Activated naive CD4-positive, alpha-beta T cell treated with anti-CD3 and anti-CD28 coated beads, Interleukin-2, amount 10 ng/mL, durations not matched to agents 7 days and 5 days (primary cell): ENCODE results near the gene EFCAB6.

ENCODE experiments used
- CTCF ChIA-PET: fragments of 350-600 bp; sonication (Branson Sonifier 250); formaldehyde crosslinking; loops from one replicate; lab custom pipeline; 2021; ENCODE audit warnings: antibody characterized with exemption; lab: Charles Lee
- DNase-seq: peaks from one replicate; pipeline ENCODE4 v3.0.0-alpha.2; 2020
- H3K27ac Mint-ChIP-seq: one replicate; pipeline ENCODE4 v1.8.0; 2021; ENCODE audit warnings: mild to moderate bottlenecking, moderate library complexity, mixed read lengths
- H3K27me3 Mint-ChIP-seq: one replicate; pipeline ENCODE4 v1.8.0; 2021; ENCODE audit warnings: mild to moderate bottlenecking, mixed read lengths
- H3K36me3 Mint-ChIP-seq: one replicate; pipeline ENCODE4 v1.8.0; 2021; ENCODE audit warnings: mixed read lengths
- H3K4me1 Mint-ChIP-seq: one replicate; pipeline ENCODE4 v1.8.0; 2021; ENCODE audit warnings: mixed read lengths
- H3K4me3 Mint-ChIP-seq: one replicate; pipeline ENCODE4 v1.8.0; 2021; ENCODE audit warnings: mild to moderate bottlenecking, moderate library complexity, mixed read lengths
- H3K9me3 Mint-ChIP-seq: one replicate; pipeline ENCODE4 v1.8.0; 2021; ENCODE audit warnings: mixed read lengths

EFCAB6 gene

GRCh38 chr22:43840851-43841250 is 28.7 kb upstream of the EFCAB6 start:
- CTCF ChIA-PET = no interaction called here
- peaks cover 6% of the 10 kb centered on the region for H3K27me3 Mint-ChIP-seq
- H3K4me3 Mint-ChIP-seq = no peak overlapping the region
- no peak for DNase-seq
- H3K36me3 Mint-ChIP-seq = no peaks in the 10 kb centered on the region
- no peaks in the 10 kb centered on the region for H3K4me1 Mint-ChIP-seq
- H3K27ac Mint-ChIP-seq = no peak overlapping the region
- no peaks in the 10 kb centered on the region for H3K9me3 Mint-ChIP-seq

GRCh38 chr22:43840431-43840830 is 28.3 kb upstream of the EFCAB6 start:
- Mint-ChIP-seq H3K4me1 (no peaks in the 10 kb centered on the region), H3K36me3 (no peaks in the 10 kb centered on the region), H3K9me3 (no peaks in the 10 kb centered on the region), H3K4me3 (no peak overlapping the region), H3K27ac (no peak overlapping the region), H3K27me3 (peaks cover 10% of the 10 kb centered on the region)
- no peak for DNase-seq
- CTCF ChIA-PET = no interaction called here

- no peak overlapping the region for H3K27ac Mint-ChIP-seq
- H3K4me1 Mint-ChIP-seq = no peaks in the 10 kb centered on the region
- CTCF ChIA-PET = no interaction called here
- peaks cover 17% of the 10 kb centered on the region for H3K27me3 Mint-ChIP-seq
- DNase-seq = no peak
- no peak overlapping the region for H3K4me3 Mint-ChIP-seq
- no peaks in the 10 kb centered on the region for H3K9me3 Mint-ChIP-seq
- H3K36me3 Mint-ChIP-seq = no peaks in the 10 kb centered on the region
Observed at GRCh38 chr22:43839781-43840180, 27.7 kb upstream of the EFCAB6 start.

- H3K4me3 Mint-ChIP-seq = no peak overlapping the region
- H3K36me3 Mint-ChIP-seq = no peaks in the 10 kb centered on the region
Observed at GRCh38 chr22:43838571-43839307, 26.6 kb upstream of the EFCAB6 start.

GRCh38 chr22:43838161-43838560 is 26.1 kb upstream of the EFCAB6 start:
- no peaks in the 10 kb centered on the region for H3K36me3 Mint-ChIP-seq
- no peaks in the 10 kb centered on the region for H3K4me1 Mint-ChIP-seq
- CTCF ChIA-PET = no interaction called here
- peaks cover 26% of the 10 kb centered on the region for H3K27me3 Mint-ChIP-seq
- no peaks in the 10 kb centered on the region for H3K9me3 Mint-ChIP-seq
- H3K27ac Mint-ChIP-seq = no peak overlapping the region
- H3K4me3 Mint-ChIP-seq = no peak overlapping the region
- DNase-seq = no peak

More at GRCh38 chr22:43838571-43839307, 26.6 kb upstream of the EFCAB6 start:
- H3K9me3 Mint-ChIP-seq = no peaks in the 10 kb centered on the region
- no peak for DNase-seq
- no peak overlapping the region for H3K27ac Mint-ChIP-seq
- CTCF ChIA-PET = no interaction called here
- peaks cover 21% of the 10 kb centered on the region for H3K27me3 Mint-ChIP-seq
- H3K4me1 Mint-ChIP-seq = no peaks in the 10 kb centered on the region

GRCh38 chr22:43837666-43838065 is 25.6 kb upstream of the EFCAB6 start:
- H3K27ac Mint-ChIP-seq = no peak overlapping the region
- H3K4me3 Mint-ChIP-seq = no peak overlapping the region

GRCh38 chr22:43835736-43836135 is 23.6 kb upstream of the EFCAB6 start:
- Mint-ChIP-seq H3K27ac (no peak overlapping the region), H3K4me1 (no peaks in the 10 kb centered on the region), H3K9me3 (no peaks in the 10 kb centered on the region), H3K27me3 (peaks cover 32% of the 10 kb centered on the region), H3K4me3 (no peak overlapping the region), H3K36me3 (no peaks in the 10 kb centered on the region)
- DNase-seq = no peak
- CTCF ChIA-PET = no interaction called here

More at GRCh38 chr22:43837666-43838065, 25.6 kb upstream of the EFCAB6 start:
- DNase-seq = no peak
- Mint-ChIP-seq H3K9me3 (no peaks in the 10 kb centered on the region), H3K36me3 (no peaks in the 10 kb centered on the region), H3K27me3 (peaks cover 30% of the 10 kb centered on the region), H3K4me1 (no peaks in the 10 kb centered on the region)
- CTCF ChIA-PET = no interaction called here

- CTCF ChIA-PET = no interaction called here
- Mint-ChIP-seq H3K4me1 (no peaks in the 10 kb centered on the region), H3K27me3 (peaks cover 32% of the 10 kb centered on the region), H3K4me3 (no peak overlapping the region), H3K36me3 (no peaks in the 10 kb centered on the region), H3K9me3 (no peaks in the 10 kb centered on the region), H3K27ac (no peak overlapping the region)
- no peak for DNase-seq
Observed at GRCh38 chr22:43835166-43835565, 23.1 kb upstream of the EFCAB6 start.

GRCh38 chr22:43833286-43834240 is 21.5 kb upstream of the EFCAB6 start:
- Mint-ChIP-seq H3K27me3 (peaks cover 32% of the 10 kb centered on the region), H3K4me3 (no peak overlapping the region), H3K27ac (no peak overlapping the region), H3K4me1 (no peaks in the 10 kb centered on the region), H3K9me3 (no peaks in the 10 kb centered on the region), H3K36me3 (no peaks in the 10 kb centered on the region)
- no peak for DNase-seq
- CTCF ChIA-PET = no interaction called here

GRCh38 chr22:43832393-43833265 is 20.5 kb upstream of the EFCAB6 start:
- CTCF ChIA-PET = no interaction called here
- Mint-ChIP-seq H3K4me1 (no peaks in the 10 kb centered on the region), H3K36me3 (no peaks in the 10 kb centered on the region)

GRCh38 chr22:43831561-43832392 is 19.7 kb upstream of the EFCAB6 start:
- Mint-ChIP-seq H3K27me3 (peaks cover 29% of the 10 kb centered on the region), H3K4me3 (no peak overlapping the region), H3K36me3 (no peaks in the 10 kb centered on the region), H3K4me1 (no peaks in the 10 kb centered on the region), H3K9me3 (no peaks in the 10 kb centered on the region), H3K27ac (no peak overlapping the region)
- CTCF ChIA-PET = no interaction called here
- no peak for DNase-seq

More at GRCh38 chr22:43832393-43833265, 20.5 kb upstream of the EFCAB6 start:
- H3K27ac Mint-ChIP-seq = no peak overlapping the region
- no peaks in the 10 kb centered on the region for H3K9me3 Mint-ChIP-seq
- no peak for DNase-seq
- H3K4me3 Mint-ChIP-seq = no peak overlapping the region
- H3K27me3 Mint-ChIP-seq = peaks cover 32% of the 10 kb centered on the region

GRCh38 chr22:43830931-43831560 is 18.9 kb upstream of the EFCAB6 start:
- peaks cover 28% of the 10 kb centered on the region for H3K27me3 Mint-ChIP-seq
- CTCF ChIA-PET = no interaction called here
- no peak for DNase-seq
- no peak overlapping the region for H3K27ac Mint-ChIP-seq
- no peaks in the 10 kb centered on the region for H3K36me3 Mint-ChIP-seq
- H3K4me1 Mint-ChIP-seq = no peaks in the 10 kb centered on the region
- no peak overlapping the region for H3K4me3 Mint-ChIP-seq
- no peaks in the 10 kb centered on the region for H3K9me3 Mint-ChIP-seq
